Adrenal gland (tissue), 5 donors: ENCODE results near the gene NEU1.

ENCODE experiments used
- CTCF ChIP-seq, 6 experiments: fragments of 450-650 bp in 4 of 6; fragments of 200-600 bp in 2 of 6; sonication (generic) in 1 of 6; IDR thresholded peaks; 1 replicate in 5 of 6; 2 replicates in 1 of 6; pipeline versions ENCODE4 v1.5.1 to v1.8.0; 2016 to 2021; ENCODE audit warnings: antibody characterized with exemption in 6 of 6, mild to moderate bottlenecking in 2 of 6, moderate library complexity in 1 of 6
- POLR2A ChIP-seq, 2 donors: fragments of 450-650 bp; IDR thresholded peaks; one replicate each; pipeline ENCODE4 v1.6.1; 2017; ENCODE audit warnings: antibody characterized with exemption in 2 of 2, mild to moderate bottlenecking in 2 of 2, moderate library complexity in 1 of 2
- donor health status: DM: no; HTN: no; CAD: no.

- TF ChIP-seq CTCF (IDR thresholded peaks at IDR 0.05) = no peak
- no peak for TF ChIP-seq POLR2A (IDR thresholded peaks at IDR 0.05)
Measured at GRCh38 chr6:31886541-31886991, 23.9 kb upstream of the NEU1 start.
